Measurements from ENCODE around the gene C2CD4D. TPM values are rescaled to one million over a fixed set of nuclear protein-coding genes. Genes with fewer than 3 reads are reported as not detected.

Gene C2CD4D
- polyA plus RNA-seq, 4 donors, result 0.46 to 0.62 TPM; not detected in 2

GRCh38 chr1:151835596-151835995, 4.0 kb downstream of the C2CD4D start:
- Histone ChIP-seq H3K27me3 (ENCODE audit: control insufficient read depth in 3 of 3, insufficient read depth in 3 of 3, low read length in 3 of 3) (peaks cover 0 to 25% (median 2%) of the 10 kb centered on the region in 3 donors), H3K27ac (ENCODE audit: low read depth in 1 of 3, low read length in 2 of 3) (no peak overlapping the region), H3K4me1 (ENCODE audit: control insufficient read depth in 3 of 3, insufficient read depth in 2 of 3, low read depth in 1 of 3, low read length in 2 of 3) (peaks cover 6 to 45% (median 8%) of the 10 kb centered on the region in 3 donors), H3K9me3 (ENCODE audit: control insufficient read depth in 2 of 2, insufficient read depth in 1 of 2, low read depth in 1 of 2, low read length in 1 of 2) (no peaks in the 10 kb centered on the region), H3K4me3 (ENCODE audit: low read depth in 1 of 3, low read length in 3 of 3) (no peak overlapping the region), H3K36me3 (ENCODE audit: control insufficient read depth in 3 of 3, insufficient read depth in 2 of 3, low read depth in 1 of 3, low read length in 3 of 3) (no peaks in the 10 kb centered on the region)
- WGBS, 3 donors, result 94 to 95% (median 95%) methylated on average over 7 of the region's 7 CpGs
- FAIRE-seq (no peak), DNase-seq (no peak)

GRCh38 chr1:151834239-151834638, 5.4 kb downstream of the C2CD4D start:
- no peaks in the 10 kb centered on the region for H3K36me3 ChIP-seq (ENCODE audit: control insufficient read depth in 3 of 3, insufficient read depth in 2 of 3, low read depth in 1 of 3, low read length in 3 of 3)
- no peak overlapping the region for H3K4me3 ChIP-seq (ENCODE audit: low read depth in 1 of 3, low read length in 3 of 3)
- no peaks in the 10 kb centered on the region for H3K9me3 ChIP-seq (ENCODE audit: control insufficient read depth in 2 of 2, insufficient read depth in 1 of 2, low read depth in 1 of 2, low read length in 1 of 2)
- peaks cover 0 to 17% (median 2%) of the 10 kb centered on the region in 3 donors for H3K27me3 ChIP-seq (ENCODE audit: control insufficient read depth in 3 of 3, insufficient read depth in 3 of 3, low read length in 3 of 3)
- peaks cover 6 to 40% (median 8%) of the 10 kb centered on the region in 3 donors for H3K4me1 ChIP-seq (ENCODE audit: control insufficient read depth in 3 of 3, insufficient read depth in 2 of 3, low read depth in 1 of 3, low read length in 2 of 3)
- DNase-seq, result peak in 1 of 2 donors; percentile 41
- WGBS, 3 donors, result 30 to 54% (median 31%) methylated on average over 3 of the region's 3 CpGs
- no peak for FAIRE-seq
- H3K27ac ChIP-seq (ENCODE audit: low read depth in 1 of 3, low read length in 2 of 3), result no peak overlapping the region

- WGBS, 3 donors, result 72 to 84% (median 75%) methylated on average over 4 to 8 of the region's 8 CpGs
- H3K36me3 ChIP-seq (ENCODE audit: control insufficient read depth in 3 of 3, insufficient read depth in 2 of 3, low read depth in 1 of 3, low read length in 3 of 3), result no peaks in the 10 kb centered on the region
- peak overlapping the region in 1 of 3 donors; percentile 9 for H3K27ac ChIP-seq (ENCODE audit: low read depth in 1 of 3, low read length in 2 of 3)
- peaks cover 3 to 39% (median 6%) of the 10 kb centered on the region in 3 donors for H3K4me1 ChIP-seq (ENCODE audit: control insufficient read depth in 3 of 3, insufficient read depth in 2 of 3, low read depth in 1 of 3, low read length in 2 of 3)
- DNase-seq (no peak), FAIRE-seq (no peak)
- no peaks in the 10 kb centered on the region for H3K9me3 ChIP-seq (ENCODE audit: control insufficient read depth in 2 of 2, insufficient read depth in 1 of 2, low read depth in 1 of 2, low read length in 1 of 2)
- H3K27me3 ChIP-seq (ENCODE audit: control insufficient read depth in 3 of 3, insufficient read depth in 3 of 3, low read length in 3 of 3), result peaks cover 0 to 10% (median 2%) of the 10 kb centered on the region in 3 donors
- H3K4me3 ChIP-seq (ENCODE audit: low read depth in 1 of 3, low read length in 3 of 3), result no peak overlapping the region
Observed at GRCh38 chr1:151833172-151833900, 6.3 kb downstream of the C2CD4D start.

- WGBS, 3 donors, result 16 to 47% (median 27%) methylated on average over 10 of the region's 10 CpGs
- Histone ChIP-seq H3K9me3 (ENCODE audit: control insufficient read depth in 2 of 2, insufficient read depth in 1 of 2, low read depth in 1 of 2, low read length in 1 of 2) (no peaks in the 10 kb centered on the region), H3K27me3 (ENCODE audit: control insufficient read depth in 3 of 3, insufficient read depth in 3 of 3, low read length in 3 of 3) (peaks cover 0 to 5% (median 0%) of the 10 kb centered on the region in 3 donors), H3K4me1 (ENCODE audit: control insufficient read depth in 3 of 3, insufficient read depth in 2 of 3, low read depth in 1 of 3, low read length in 2 of 3) (peaks cover 3 to 39% (median 6%) of the 10 kb centered on the region in 3 donors), H3K4me3 (ENCODE audit: low read depth in 1 of 3, low read length in 3 of 3) (no peak overlapping the region), H3K27ac (ENCODE audit: low read depth in 1 of 3, low read length in 2 of 3) (peak overlapping the region in 2 of 3 donors; percentile 14 to 60), H3K36me3 (ENCODE audit: control insufficient read depth in 3 of 3, insufficient read depth in 2 of 3, low read depth in 1 of 3, low read length in 3 of 3) (no peaks in the 10 kb centered on the region)
- DNase-seq (peak; percentile 39 to 92), FAIRE-seq (no peak)
Observed at GRCh38 chr1:151832318-151832980, 7.2 kb downstream of the C2CD4D start.

- peak; percentile 53 to 84 for DNase-seq
- Histone ChIP-seq H3K9me3 (ENCODE audit: control insufficient read depth in 2 of 2, insufficient read depth in 1 of 2, low read depth in 1 of 2, low read length in 1 of 2) (no peaks in the 10 kb centered on the region), H3K27me3 (ENCODE audit: control insufficient read depth in 3 of 3, insufficient read depth in 3 of 3, low read length in 3 of 3) (no peaks in the 10 kb centered on the region), H3K27ac (ENCODE audit: low read depth in 1 of 3, low read length in 2 of 3) (peak within 1 kb of the TSS; percentile 59 to 88 (median 69)), H3K4me3 (ENCODE audit: low read depth in 1 of 3, low read length in 3 of 3) (peak within 1 kb of the TSS in 2 of 3 donors; percentile 30 to 64), H3K4me1 (ENCODE audit: control insufficient read depth in 3 of 3, insufficient read depth in 2 of 3, low read depth in 1 of 3, low read length in 2 of 3) (peaks cover 0 to 32% (median 6%) of the 10 kb centered on the region in 3 donors), H3K36me3 (ENCODE audit: control insufficient read depth in 3 of 3, insufficient read depth in 2 of 3, low read depth in 1 of 3, low read length in 3 of 3) (no peaks in the 10 kb centered on the region)
- no peak for FAIRE-seq
- 25 to 62% (median 26%) methylated on average over 5 of the region's 5 CpGs for WGBS, 3 donors
Observed at GRCh38 chr1:151831605-151832004, 8.0 kb downstream of the C2CD4D start, which contains the start of gene RORC. TSS of gene RORC (minus strand) at chr1:151831802. CDS start at chr1:151831764, 38 bp downstream.

- Histone ChIP-seq H3K27ac (ENCODE audit: low read depth in 1 of 3, low read length in 2 of 3) (peak overlapping the region; percentile 59 to 88 (median 69)), H3K4me1 (ENCODE audit: control insufficient read depth in 3 of 3, insufficient read depth in 2 of 3, low read depth in 1 of 3, low read length in 2 of 3) (peaks cover 0 to 32% (median 6%) of the 10 kb centered on the region in 3 donors), H3K27me3 (ENCODE audit: control insufficient read depth in 3 of 3, insufficient read depth in 3 of 3, low read length in 3 of 3) (no peaks in the 10 kb centered on the region), H3K9me3 (ENCODE audit: control insufficient read depth in 2 of 2, insufficient read depth in 1 of 2, low read depth in 1 of 2, low read length in 1 of 2) (no peaks in the 10 kb centered on the region), H3K4me3 (ENCODE audit: low read depth in 1 of 3, low read length in 3 of 3) (peak overlapping the region in 2 of 3 donors; percentile 30 to 64), H3K36me3 (ENCODE audit: control insufficient read depth in 3 of 3, insufficient read depth in 2 of 3, low read depth in 1 of 3, low read length in 3 of 3) (no peaks in the 10 kb centered on the region)
- FAIRE-seq (no peak), DNase-seq (no peak)
- WGBS, 3 donors, result 14 to 59% (median 21%) methylated on average over 3 to 4 of the region's 4 CpGs
Observed at GRCh38 chr1:151831256-151831591, 8.4 kb downstream of the C2CD4D start.

GRCh38 chr1:151830055-151830454, 9.6 kb downstream of the C2CD4D start:
- Histone ChIP-seq H3K4me3 (ENCODE audit: low read depth in 1 of 3, low read length in 3 of 3) (no peak overlapping the region), H3K27me3 (ENCODE audit: control insufficient read depth in 3 of 3, insufficient read depth in 3 of 3, low read length in 3 of 3) (no peaks in the 10 kb centered on the region), H3K9me3 (ENCODE audit: control insufficient read depth in 2 of 2, insufficient read depth in 1 of 2, low read depth in 1 of 2, low read length in 1 of 2) (no peaks in the 10 kb centered on the region), H3K36me3 (ENCODE audit: control insufficient read depth in 3 of 3, insufficient read depth in 2 of 3, low read depth in 1 of 3, low read length in 3 of 3) (no peaks in the 10 kb centered on the region), H3K27ac (ENCODE audit: low read depth in 1 of 3, low read length in 2 of 3) (peak overlapping the region in 2 of 3 donors; percentile 33 to 53), H3K4me1 (ENCODE audit: control insufficient read depth in 3 of 3, insufficient read depth in 2 of 3, low read depth in 1 of 3, low read length in 2 of 3) (peaks cover 0 to 40% (median 8%) of the 10 kb centered on the region in 3 donors)
- no peak for DNase-seq
- WGBS, 3 donors, result 27 to 61% (median 49%) methylated on average over 6 of the region's 6 CpGs
- FAIRE-seq, result no peak

- DNase-seq, result no peak
- FAIRE-seq, result no peak
- Histone ChIP-seq H3K4me3 (ENCODE audit: low read depth in 1 of 3, low read length in 3 of 3) (no peak overlapping the region), H3K36me3 (ENCODE audit: control insufficient read depth in 3 of 3, insufficient read depth in 2 of 3, low read depth in 1 of 3, low read length in 3 of 3) (no peaks in the 10 kb centered on the region), H3K9me3 (ENCODE audit: control insufficient read depth in 2 of 2, insufficient read depth in 1 of 2, low read depth in 1 of 2, low read length in 1 of 2) (no peaks in the 10 kb centered on the region), H3K27ac (ENCODE audit: low read depth in 1 of 3, low read length in 2 of 3) (peak overlapping the region in 1 of 3 donors; percentile 50), H3K4me1 (ENCODE audit: control insufficient read depth in 3 of 3, insufficient read depth in 2 of 3, low read depth in 1 of 3, low read length in 2 of 3) (peaks cover 0 to 40% (median 8%) of the 10 kb centered on the region in 3 donors), H3K27me3 (ENCODE audit: control insufficient read depth in 3 of 3, insufficient read depth in 3 of 3, low read length in 3 of 3) (no peaks in the 10 kb centered on the region)
- 43 to 63% (median 47%) methylated on average over 4 of the region's 4 CpGs for whole genome bisulfite sequencing, 3 donors
Observed at GRCh38 chr1:151829352-151830046, 10.1 kb downstream of the C2CD4D start.

All from small intestine (tissue), 7 donors.